ENCODE measurements around the gene GNG11.

GNG11 gene

DNA sequence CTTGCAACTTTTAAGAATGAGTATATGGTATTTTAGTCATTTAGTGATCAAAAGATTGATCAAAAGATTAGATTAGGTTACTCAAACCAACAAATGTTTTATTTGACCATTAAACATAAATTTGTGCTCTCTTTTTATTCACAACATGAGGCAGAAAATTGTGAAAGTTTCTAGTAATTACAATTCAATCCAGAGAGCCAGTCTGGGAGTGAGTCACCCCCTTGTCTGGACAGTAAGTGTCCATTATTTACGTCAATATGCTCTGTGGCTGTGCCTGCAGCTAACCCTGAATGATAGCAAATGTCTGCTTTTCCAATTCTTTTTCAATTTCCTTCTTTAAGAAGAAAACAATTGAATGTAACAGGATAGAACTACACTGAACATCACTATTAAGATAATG is 27.9 kb downstream of the GNG11 start:
- no peak for DNase-seq

DNA sequence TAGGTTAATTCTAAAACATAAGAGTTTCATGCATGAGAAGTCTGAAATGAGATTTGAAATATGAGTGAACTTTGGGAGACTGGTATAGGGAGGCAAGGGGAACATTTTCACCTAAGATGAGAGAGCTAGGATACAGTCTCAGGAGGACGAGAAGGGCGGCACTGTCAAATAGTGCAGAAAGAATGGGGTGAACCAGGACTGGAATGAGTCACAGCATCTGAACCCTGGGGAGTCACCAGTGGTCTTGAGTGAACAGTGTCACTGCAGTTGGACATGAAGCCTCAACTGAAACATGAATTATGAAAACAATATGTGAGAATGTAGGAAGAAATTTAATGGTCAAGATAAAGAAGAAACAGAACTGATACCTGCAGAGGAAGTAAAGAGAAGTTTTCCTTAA is 33.8 kb downstream of the GNG11 start:
- DNase-seq = no peak

DNA sequence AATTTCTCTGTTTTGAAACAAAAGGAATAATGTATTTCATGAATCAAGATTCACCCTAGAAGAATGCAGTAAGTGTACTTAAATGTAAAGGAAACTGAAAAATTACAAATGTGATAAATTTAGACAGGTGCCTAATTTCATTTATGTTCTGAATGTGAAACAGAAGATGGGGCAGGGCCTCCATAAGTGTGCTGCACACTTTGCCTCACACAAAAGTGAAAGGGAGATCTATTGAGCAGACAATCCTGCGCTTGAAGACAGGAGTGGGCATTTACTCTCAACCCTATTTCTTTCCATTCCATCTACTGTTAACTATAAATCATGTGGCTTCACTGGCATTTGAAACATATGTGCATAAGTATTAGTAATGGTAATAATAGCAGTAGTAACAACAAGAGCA is 36.2 kb downstream of the GNG11 start:
- DNase-seq = no peak

DNA sequence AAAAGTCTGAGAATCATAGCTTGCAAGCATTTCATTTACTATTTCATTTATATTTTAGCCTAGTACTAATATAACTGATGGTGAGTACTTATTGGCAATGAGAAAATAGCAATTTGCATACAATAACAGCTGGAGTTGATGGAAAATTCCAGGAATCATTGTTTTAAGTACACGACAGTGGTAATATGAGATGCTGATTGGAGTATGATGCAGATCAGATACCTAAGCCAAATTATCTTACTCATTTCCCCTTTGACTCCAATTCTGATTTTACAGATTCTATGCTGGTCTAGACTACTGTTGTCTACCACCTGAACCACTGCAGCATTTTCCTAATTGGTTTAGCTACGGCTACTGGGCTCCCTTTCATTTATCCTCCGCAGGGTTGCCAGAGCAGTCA is 36.7 kb downstream of the GNG11 start:
- DNase-seq = no peak

DNA sequence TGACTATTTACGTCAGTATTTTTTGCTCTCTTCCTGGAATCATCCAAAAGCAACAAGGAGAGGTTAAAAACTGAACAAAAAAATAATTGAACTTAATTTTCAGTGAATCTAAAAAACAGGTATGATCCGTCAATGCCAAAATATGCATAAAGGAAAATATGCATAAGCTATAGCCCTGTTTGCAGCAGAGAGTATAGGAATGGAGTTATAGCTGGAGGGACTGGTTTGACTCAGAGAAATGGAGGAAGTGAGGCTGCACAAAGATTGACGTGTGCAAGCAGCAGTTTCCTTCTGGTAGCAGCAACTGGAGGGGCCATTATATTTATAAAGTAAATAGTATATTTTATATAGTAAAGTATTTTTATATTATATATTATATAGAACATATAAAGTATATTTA is 37.1 kb downstream of the GNG11 start:
- DNase-seq = no peak

DNA sequence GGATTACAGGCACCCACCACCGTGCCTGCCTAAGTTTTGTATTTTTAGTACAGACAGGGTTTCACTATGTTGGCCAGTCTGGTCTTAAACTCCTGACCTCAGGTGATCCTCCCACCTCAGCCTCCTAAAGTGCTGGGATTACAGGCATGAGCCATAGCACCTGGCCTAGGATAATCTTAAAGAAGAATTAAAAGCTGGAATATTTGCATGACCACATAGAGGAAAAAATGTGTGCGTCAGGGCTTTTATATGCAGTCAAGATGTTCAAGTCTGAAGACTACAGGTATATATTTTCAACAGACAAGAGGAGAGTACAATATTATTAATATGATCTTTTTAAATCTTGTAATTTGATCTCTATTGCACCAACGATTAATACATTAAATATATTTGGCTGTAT is 39.5 kb downstream of the GNG11 start:
- no peak for DNase-seq

DNA sequence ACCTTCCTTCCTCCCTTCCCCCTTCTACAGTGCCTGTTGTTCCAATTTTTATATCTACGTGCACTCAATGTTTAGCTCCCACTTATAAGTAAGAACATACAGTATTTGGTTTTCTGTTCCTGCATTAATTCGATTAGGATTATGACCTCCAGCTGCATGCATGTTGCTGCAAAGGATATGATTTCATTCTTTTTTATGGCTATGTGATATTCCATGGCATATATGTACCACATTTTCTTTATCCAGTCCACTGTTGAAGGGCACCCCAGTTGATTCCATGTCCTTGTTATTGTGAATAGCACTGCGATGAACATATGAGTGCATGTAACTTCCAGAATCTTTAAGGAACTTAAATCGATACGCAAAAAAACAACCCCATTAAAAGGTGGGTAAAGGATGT is 42.7 kb downstream of the GNG11 start:
- DNase-seq = no peak

DNA sequence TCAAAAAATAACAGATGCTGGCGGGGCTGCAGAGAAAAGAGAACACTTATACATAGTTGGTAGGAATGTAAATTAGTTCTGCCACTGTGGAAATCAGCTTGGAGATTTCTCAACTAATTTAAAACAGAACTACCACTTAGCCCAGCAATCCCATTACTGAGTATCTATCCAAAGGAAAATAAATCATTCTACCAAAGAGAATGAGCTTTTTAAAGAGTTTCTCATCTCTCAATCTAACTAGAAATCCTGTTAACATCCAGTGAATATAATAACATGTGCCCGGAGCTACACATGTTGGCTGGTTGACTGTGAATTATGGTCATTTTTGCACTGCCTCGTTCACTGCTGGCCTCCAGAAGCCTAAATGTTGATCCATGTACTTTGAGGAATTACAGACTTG is 43.3 kb downstream of the GNG11 start:
- DNase-seq = no peak

DNA sequence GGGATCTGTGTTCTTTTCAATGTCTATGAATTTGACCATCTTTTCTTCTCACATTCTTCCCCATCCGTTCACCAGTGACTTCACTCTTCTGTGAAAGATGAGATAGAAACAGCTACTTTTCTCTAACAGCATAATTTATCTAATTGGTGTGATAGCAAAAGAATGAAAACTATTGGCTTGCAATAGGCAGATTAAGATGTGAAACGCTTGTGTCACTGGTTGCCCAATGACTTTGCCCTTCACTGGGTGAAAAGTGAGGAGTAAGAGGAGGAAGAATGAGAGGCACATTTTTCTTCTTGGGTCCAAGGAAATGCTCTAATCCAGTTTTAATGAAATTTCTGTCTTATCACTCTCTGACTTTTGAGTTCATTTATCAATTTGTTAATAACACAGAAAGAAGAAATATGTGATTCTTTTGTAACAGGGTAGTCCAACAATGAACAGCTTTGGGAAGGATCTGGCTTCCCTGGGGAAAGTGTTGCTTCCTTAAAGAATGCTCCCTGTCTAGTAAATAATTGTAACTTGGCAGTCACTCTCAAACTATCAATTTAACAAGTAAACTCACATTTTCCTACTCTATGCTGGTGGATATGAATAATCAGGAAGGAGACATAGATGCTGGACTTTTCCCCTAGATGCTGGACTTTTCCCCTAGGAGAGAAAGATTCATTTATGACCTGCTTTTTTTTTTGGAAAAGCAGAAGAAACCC is 47.5 kb downstream of the GNG11 start:
- no peak for DNase-seq

DNA sequence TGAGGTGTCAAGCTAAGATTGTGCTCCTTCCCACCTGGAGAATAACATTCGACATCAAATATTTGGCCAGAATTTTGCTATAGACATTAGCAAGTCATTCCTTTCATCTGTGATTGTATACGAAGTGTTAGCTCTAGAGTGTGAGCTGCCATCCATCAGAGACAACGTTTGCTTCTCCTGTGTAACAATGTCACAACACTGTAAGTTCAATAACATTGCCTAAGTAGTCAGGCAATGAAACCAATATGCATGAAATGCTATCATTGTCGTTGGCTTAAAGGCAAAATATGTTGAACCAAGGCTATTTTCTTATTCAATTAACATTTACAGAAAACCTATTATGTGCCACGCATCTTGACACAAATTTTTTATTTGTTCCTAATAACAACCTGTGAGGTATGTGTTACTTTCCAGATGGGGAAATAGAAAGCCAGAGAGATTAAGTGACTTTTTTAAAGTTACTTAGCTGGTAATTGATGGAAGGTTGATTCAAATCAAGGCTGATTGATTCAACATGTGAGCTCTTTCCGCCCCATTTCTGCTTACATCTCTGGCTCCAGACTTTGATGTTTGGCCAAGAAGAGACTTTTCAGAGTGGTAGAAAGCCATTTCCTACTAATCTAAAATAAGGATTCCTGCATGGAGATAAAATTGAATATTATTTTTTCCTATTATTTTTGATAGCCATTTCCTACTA is 50.6 kb downstream of the GNG11 start:
- no peak for DNase-seq

DNA sequence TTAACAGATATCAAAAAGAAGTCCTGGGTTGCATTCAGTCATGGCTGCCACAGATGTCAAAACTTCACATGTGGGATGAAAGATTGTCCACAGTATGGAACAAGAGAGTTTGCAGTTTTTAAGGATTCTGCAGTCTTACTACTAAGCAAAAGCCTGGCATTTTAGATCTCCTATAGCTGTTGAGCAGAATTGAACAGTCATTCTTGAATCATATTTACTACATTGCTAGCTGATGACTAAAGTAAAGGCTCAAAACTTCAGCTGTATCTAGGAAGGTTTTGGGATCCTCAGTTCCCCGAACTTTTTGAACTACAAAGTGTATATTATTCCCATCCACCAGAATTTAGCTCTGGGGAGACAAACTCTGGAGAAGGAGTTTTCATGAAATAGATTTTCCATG is 51.6 kb downstream of the GNG11 start:
- no peak for DNase-seq

DNA sequence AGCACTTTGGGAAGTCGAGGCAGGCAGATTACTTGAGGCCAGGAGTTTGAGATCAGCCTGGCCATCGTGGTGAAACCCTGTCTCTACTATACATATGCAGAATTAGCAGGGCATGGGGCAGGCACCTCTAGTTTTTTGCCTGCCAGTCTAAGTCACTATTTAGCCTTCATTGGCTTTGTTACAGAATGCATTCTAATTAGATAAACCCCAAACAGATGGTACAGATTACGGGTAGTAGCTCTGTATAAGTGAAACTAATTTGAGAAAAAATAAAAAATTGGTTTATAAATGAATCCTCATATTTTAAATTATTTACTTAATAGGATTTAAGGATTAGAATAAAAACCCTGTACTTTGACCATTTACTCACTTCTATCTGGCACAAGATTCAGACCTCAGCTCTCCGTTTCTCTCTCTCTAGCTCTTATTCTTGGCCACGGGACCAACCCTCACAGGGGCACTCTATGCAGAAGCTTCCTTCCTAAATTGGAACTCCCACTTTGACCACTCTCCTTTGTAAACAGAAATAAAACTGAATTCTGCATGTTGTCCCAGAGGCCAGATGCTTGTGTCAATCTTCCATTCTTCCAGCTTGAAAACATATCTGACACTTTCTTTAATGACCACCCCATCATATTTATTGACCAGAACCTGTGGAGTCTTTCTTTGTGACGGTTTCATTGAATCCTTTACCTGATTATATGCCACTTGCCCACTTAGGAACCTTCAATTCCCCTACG is 55.8 kb downstream of the GNG11 start:
- no peak for DNase-seq
